Muscle of back (tissue), 11 donors: Measurements from ENCODE around the gene MTMR1. TPM values are rescaled to one million over a fixed set of nuclear protein-coding genes. Genes with fewer than 3 reads are reported as not detected.
A peak's percentile ranks its signal among the peaks of the same experiment; 100 is the strongest.

Experiments used
- DNase-seq, 3 donors: peaks; one replicate each; pipeline versions ENCODE4 v3.0.0 to v3.0.0-alpha.2; 2013
- polyA plus RNA-seq, 10 donors: library from polyadenylated mRNA; unstranded; fragments of 120-200 nt; gene quantifications; one replicate each; pipeline ENCODE4 v1.2.1, GENCODE V29; 2013; ENCODE audit not compliant: insufficient read length in 10 of 10

MTMR1 gene
- polyA plus RNA-seq, 10 donors = 15.1 to 28.4 (median 20.9) TPM

DNA sequence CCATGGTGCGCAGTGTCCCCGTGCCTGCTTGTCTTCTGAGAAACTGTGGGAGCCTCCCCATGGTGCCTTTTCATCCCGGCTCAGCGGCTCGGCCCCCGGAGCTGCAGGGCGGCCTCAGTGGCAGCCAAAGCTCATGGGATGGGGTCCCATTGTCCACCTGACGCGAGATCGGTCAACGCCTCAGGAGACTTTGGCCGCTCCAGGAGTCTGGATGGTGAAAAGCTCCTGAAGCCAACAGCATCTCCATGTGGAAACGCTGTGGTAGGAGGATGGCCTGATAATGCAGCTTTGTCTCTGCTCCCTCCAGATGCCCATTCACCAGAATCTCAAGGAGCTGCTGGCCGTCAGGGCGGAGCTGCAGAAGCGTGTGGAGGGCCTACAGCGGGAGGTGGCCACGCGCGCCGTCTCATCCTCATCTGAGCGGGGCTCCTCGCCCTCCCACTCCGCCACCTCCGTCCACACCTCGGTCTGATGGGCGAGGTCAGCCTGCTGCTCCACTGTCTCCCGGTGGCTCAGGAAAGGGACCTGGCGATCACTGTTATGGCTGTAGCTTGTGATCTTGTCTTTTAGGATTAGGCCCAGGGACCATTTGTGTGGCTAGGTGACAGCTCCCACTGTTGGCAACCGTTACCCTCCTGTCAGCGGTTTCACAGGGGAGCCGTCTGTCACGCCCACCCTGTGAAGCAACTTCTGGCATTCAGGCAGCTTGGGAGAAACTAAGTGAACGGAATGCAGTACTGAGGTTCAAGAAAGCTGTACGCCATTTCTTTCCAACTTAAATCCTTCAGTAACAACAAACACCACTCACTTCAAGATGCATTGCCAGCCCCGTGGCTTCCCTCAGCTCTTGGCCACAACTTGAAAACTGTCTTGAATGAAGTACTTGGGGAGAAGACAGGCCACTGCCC lies 69.3 kb downstream of the MTMR1 start:
- DNase-seq = peak in 1 of 3 donors; percentile 9

DNA sequence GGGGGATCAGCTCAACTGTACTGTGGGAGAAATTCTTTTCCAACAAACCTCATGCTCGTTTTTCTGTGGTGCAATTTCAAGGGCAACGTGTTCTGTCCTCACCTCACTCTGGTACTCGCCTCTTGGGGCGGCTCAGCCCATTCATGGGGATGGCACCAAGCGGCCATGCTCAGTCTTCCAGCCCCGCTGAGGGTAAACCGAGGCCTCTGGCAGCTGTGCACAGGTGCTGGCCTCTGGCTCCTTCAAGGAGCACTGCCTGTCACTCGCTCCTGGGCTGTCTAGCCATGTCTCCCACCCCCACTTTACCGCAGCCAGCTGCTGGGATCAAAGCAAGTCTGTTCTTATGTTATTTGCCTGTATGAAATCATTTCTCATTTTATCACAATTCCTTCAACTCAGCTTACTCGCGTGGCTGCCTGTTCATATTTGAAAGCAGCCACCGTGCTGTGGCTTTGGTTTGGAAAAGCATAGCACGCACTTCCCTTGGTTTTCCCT lies 70.2 kb downstream of the MTMR1 start:
- DNase-seq = no peak

DNA sequence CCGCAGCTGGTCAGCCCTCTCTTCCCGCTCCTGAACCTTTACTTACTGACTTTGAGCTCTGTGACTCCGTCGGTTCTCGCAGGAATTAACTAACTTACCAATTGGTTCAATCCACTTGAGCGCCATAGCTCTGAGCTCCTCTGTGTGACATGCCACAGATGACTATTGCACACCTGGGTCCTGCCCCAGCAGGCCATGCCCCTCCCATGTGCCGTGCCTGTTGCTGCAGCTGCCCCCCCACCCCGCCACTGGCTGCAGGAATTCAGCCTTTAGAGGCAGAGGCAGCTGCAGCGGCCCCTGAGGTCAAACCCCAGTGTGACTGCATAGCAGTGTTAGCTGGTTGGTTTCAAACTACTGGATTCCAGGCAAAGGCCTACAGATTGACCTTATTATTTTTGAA lies 70.6 kb downstream of the MTMR1 start:
- no peak for DNase-seq

- DNase-seq = no peak
Observed at GRCh38 chrX:150765237-150765636, 72.0 kb downstream of the MTMR1 start.

GRCh38 chrX:150765782-150766350 lies 72.7 kb downstream of the MTMR1 start:
- no peak for DNase-seq

DNA sequence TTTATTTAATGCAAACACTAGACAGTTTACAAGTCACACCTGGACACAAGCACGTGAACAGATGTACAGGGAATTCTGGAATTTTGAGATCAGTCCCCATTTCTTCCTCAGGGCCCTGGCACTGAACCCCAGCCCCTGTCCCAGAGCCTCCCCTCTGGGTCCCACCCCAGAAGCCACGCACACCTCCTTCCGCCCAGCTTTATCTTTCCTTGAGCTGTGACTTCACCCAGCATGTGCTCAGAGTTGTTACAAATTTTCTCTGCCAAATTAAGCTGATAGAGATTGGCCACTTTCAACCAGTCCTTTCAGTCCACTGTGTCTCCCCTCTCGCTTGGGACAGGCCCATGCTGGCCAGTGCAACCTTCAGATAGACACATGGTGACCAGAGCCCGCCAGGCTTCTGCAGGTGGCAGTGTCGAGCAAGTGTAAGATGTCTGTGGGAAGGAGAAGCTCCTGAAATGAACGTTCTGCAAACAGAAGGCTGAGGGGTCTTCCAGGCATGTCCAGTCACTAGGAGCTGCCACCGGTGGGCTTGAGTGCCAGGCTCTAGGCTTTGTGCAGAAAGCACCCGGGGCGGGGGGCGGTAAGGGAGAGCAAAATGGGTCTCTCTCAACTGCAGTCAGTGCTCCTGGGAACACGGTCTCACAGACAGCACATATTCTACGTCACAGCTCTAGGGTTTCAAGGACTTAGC lies 73.3 kb downstream of the MTMR1 start:
- DNase-seq = no peak

DNA sequence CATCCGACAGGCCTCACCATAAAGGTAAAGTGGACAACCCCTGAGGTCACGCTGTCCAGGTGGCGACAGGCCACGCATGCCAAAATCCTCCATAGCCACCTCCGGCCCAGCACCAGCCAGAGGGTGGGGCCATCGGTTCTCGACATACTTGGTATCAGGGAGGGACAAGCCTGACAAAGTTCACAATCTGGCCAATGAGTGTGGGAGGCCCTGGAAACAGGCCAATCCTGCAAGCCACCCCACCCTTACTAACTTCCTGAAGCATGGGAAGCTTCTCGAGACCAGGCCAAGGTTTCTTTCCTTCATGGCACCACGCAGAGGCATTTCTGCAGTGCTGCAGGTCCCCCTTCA lies 73.8 kb downstream of the MTMR1 start:
- no peak for DNase-seq

DNA sequence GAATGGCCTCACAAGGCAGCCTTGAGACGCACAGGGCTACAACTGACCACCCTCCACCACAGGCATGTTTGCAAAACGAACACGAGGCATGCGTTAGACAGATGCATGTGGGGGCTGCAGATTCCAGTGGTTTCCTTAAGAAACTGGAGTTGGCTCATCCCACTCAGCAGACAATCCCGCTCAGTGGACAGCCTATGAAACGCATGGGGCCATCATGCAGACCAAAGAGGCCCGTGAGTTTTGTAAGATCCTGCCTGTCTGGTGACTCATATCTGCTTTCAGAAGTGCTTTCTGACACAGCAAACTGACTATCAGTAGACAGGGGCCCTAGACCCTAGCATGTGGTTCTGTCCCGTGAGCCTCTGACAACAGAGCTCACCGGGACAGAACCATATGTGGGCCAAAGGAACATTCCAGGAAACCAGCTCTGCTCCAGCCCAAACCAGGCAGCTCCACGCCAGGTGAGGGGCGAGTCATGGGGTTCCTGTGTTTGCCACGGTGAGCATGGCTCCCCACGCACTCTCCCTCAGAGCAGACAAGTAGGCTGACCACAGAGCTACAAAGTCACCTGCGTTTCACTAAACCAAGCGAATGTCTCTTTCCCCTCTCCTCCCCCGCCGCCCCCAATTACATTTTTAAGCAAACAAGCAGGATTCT lies 74.4 kb downstream of the MTMR1 start:
- DNase-seq = peak in 1 of 3 donors; percentile 57

DNA sequence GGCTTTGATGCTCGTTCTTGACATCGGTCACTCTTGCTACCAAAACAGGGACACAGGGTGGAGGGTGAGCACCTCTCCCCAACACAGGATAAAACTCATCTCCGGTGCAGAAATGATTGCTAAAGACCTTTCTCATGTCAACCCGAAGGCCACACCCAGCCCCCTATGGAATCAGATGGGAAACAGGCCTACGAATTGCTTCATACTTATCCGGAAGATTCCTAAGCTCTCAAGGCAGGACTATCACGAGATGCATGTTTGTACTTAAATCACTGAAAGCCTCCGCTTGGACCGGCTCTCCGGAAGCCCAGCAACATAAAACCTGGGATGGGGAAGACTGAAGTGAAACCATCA lies 74.9 kb downstream of the MTMR1 start:
- DNase-seq = no peak

DNA sequence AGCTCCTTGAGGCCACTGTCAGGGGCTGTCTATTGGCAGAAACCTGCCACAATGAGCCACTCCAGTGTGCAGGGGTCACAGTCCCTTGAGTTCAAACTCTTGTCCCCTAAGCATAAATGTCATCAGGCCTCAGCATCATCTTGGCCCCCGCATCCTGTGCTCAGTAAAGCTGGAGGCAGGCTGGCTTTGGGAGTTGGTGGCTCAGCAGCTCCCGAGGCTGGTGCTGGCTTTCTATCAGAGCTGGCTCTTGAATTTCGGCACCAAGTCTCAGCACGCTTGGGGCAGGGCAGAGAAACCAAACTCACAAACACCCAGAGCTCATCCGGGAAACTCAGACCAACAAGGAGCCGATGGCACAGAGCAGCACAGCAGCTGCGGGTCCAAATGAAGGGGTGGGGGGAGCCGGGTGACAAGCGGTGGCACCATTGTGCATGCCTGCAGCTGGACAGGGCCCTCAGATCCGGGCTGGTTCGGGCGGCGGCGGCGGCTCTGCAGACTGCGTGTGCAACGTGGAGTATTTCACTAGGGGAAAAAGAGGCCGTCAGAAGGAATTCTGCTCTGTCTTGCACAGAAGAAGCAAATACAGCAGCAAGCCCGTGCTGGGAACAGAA lies 75.5 kb downstream of the MTMR1 start:
- no peak for DNase-seq

GRCh38 chrX:150769408-150769807 lies 76.2 kb downstream of the MTMR1 start:
- DNase-seq = no peak

DNA sequence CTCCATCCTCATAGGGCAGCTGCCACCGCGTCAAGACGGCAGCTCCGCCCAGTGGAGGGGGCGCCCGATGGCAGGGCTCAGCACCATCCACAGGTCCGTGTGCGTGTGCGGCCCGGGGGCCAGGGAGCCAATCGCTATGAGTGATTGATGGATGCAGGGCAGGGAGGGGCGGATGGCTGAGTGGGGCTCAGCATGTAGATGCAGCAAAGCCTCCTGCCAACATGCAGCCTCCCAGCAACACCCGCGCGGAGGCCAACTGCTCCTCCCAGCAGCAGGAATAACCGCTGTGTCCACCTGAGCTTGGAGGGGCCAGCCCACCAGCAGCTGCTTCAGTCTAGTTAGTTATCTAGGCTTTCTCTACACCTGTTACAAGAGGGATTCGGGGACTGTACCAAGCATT lies 77.4 kb downstream of the MTMR1 start:
- no peak for DNase-seq

DNA sequence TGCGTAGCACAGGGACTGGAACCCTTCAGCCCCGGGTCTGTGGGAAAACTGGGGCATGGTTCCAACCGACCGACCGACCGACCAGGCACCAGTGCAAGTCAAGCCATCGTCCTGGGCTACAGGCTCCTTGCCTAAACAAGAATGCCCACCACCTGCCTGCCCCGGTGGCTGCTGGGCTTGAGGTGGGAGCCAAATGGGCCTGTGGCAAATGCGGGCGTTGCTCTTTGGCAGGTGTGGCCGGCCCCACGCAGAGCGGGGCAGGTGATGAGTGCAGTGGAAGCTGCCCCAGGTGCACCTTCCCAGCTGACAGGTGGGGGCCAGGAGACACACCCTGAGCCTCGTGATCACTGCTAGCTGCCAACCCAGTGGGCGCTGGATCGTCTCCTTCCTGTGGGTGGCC lies 77.9 kb downstream of the MTMR1 start:
- DNase-seq = no peak

GRCh38 chrX:150772150-150772970 lies 79.2 kb downstream of the MTMR1 start:
- DNase-seq = peak; percentile 35 to 76 (median 60)

- no peak for DNase-seq
Observed at GRCh38 chrX:150773117-150773516, 79.9 kb downstream of the MTMR1 start.

DNA sequence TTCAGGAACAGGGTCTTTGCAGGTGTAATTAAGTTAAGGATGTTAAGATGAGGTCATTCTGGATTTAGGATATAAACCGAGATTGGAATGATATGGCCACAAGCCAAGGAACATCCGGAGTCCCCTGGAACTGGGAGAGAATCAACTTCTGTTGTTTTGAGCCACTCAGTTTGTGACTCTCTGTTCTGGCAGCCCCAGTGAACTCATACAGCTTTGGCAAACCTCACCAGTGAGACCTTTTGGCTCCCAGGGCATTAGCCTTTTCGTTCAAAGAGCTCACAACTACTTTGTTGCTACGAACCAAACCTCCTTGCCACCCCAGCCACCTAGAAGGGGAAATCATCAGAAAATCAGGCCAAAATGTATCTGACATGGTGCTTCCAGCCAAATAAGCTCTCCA lies 80.4 kb downstream of the MTMR1 start:
- no peak for DNase-seq

DNA sequence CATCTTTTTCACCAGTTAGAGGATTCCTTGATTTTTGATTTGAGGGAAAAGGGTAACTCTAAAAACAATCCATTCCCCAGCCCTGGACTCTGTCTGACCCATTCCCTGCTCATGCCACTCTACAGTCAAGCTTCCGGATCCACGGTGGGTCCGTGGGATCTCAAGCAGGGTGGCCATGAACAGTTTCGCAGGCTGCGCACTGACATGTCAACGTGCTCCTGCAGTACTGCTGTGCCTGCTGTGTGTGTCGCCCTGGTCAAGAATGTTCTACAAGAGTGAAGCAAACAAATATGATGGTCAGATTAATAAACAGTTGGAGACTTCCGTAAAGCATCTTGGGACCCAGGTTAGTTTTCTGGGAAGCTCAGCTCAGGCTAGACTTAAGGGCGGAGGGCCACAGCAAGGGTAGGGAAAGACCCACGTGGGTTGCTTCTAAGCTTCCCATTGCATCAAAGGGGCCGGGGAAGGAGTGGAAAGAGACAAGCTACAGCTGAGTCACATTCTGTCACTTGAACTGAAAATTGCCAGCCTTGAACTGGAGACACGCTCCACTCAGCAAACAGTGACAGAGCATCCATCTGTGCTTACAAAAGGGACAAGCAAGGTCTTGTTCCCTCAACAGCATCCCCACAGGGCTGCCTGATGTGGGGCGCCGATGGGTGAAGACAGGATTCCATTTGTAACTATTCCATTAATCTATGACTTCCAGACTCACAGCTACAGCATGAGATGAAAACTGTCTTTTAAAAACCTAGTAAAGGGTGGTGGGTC lies 81.8 kb downstream of the MTMR1 start:
- DNase-seq = no peak

- DNase-seq = no peak
Observed at GRCh38 chrX:150775569-150776350, 82.6 kb downstream of the MTMR1 start.

- no peak for DNase-seq
Observed at GRCh38 chrX:150777328-150777992, 84.3 kb downstream of the MTMR1 start.
